OCI-LY3 (cell line): ENCODE data around the gene AGBL4.

Source experiments
- EZH2phosphoT487 ChIP-seq: fragments of 200-600 bp; shearing (Covaris generic); IDR thresholded peaks from 2 replicates; pipeline ENCODE4 v1.6.1; 2018; ENCODE audit warnings: antibody characterized with exemption, mixed run types, low read depth
- TF ChIP-seq, protein P1 (sequence below): fragments of 200-600, 300-600 bp; sonication (generic); IDR thresholded peaks from 2 replicates; pipeline ENCODE4 v1.5.1; 2014; ENCODE audit warnings: antibody characterized with exemption, low read length, low read depth

DNA sequence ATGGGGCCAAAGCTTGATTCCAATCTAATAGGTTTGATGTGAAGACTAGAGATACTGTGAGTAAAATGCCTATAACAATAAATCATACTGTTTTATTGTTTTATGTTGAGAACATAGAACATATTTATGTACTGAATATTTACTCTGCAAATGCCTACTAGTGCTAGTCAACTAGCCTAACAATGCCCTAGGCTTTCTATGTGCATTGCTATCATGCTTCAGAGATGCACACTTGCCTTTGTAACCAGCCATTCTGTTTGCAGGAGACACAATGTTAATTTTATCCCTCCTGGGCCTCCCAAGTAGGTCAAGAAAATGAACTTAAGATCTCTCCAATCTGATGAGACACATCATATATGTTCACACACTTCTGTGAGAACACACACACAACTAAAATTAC is 716.3 kb downstream of the AGBL4 start:
- TF ChIP-seq EZH2phosphoT487, result no peak
- TF ChIP-seq, protein P1, sequence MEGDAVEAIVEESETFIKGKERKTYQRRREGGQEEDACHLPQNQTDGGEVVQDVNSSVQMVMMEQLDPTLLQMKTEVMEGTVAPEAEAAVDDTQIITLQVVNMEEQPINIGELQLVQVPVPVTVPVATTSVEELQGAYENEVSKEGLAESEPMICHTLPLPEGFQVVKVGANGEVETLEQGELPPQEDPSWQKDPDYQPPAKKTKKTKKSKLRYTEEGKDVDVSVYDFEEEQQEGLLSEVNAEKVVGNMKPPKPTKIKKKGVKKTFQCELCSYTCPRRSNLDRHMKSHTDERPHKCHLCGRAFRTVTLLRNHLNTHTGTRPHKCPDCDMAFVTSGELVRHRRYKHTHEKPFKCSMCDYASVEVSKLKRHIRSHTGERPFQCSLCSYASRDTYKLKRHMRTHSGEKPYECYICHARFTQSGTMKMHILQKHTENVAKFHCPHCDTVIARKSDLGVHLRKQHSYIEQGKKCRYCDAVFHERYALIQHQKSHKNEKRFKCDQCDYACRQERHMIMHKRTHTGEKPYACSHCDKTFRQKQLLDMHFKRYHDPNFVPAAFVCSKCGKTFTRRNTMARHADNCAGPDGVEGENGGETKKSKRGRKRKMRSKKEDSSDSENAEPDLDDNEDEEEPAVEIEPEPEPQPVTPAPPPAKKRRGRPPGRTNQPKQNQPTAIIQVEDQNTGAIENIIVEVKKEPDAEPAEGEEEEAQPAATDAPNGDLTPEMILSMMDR, result no peak
